ENCODE data around the gene KIF3C.
A peak's percentile ranks its signal among the peaks of the same experiment; 100 is the strongest.

KIF3C gene

GRCh38 chr2:25983735-25984134 is 1.4 kb upstream of the KIF3C start:
- H3K9me3 ChIP-seq (ENCODE audit: control insufficient read depth, insufficient read depth, low read depth, low read length), result no peaks in the 10 kb centered on the region
- POLR2A ChIA-PET, result interaction anchor here (1.0 to 2.9 kb wide), 2 partner anchors 50 to 105 kb away, joined by 3 to 12 read pairs; partner anchors contain the start of genes ASXL2 and RAB10
- TF ChIP-seq KLF9 (tag by site-specific recombination; IDR thresholded peaks at IDR 0.05; ENCODE audit: low read depth) (no peak), ZNF155 (tag by site-specific recombination; IDR thresholded peaks at IDR 0.05) (no peak), ZNF175 (tag by site-specific recombination; IDR thresholded peaks at IDR 0.05) (no peak), ZNF510 (tag by site-specific recombination; IDR thresholded peaks at IDR 0.05; ENCODE audit: insufficient replicate concordance) (no peak), ZSCAN30 (tag by site-specific recombination; IDR thresholded peaks at IDR 0.05) (no peak), ZNF19 (tag by site-specific recombination; IDR thresholded peaks at IDR 0.05; ENCODE audit: low read depth) (no peak), ZNF580 (tag by site-specific recombination; IDR thresholded peaks at IDR 0.05) (no peak), ZSCAN4 (tag by site-specific recombination; IDR thresholded peaks at IDR 0.05) (no peak), ZNF518A (tag by site-specific recombination; conservative IDR thresholded peaks at IDR 0.05; ENCODE audit: low read depth) (no peak), ZBTB7A (tag by site-specific recombination; IDR thresholded peaks at IDR 0.05; ENCODE audit: low read depth) (no peak), BCL11A (tag by site-specific recombination; IDR thresholded peaks at IDR 0.05; ENCODE audit: low read depth) (no peak), ZNF626 (tag by site-specific recombination; IDR thresholded peaks at IDR 0.05) (no peak)
- peaks cover 0 to 4% of the 10 kb centered on the region in 2 experiments; a peak in 1 of 3 replicates for H3K36me3 ChIP-seq (ENCODE audit: control insufficient read depth in 2 of 2, insufficient read depth in 1 of 2, low read length in 2 of 2)
- no peak overlapping the region for H3K27ac ChIP-seq (ENCODE audit: extremely low read depth, low read depth, low read length)
- peaks cover 4% of the 10 kb centered on the region; the same call in 1 of the 2 replicates for H3K4me1 ChIP-seq (ENCODE audit: control insufficient read depth, insufficient read depth, low read length)
- H3K4me3 ChIP-seq (ENCODE audit: low read depth, low read length), result no peak overlapping the region
- CTCF ChIA-PET, result interaction anchor here (0.6 to 2.0 kb wide), 4 partner anchors 10 to 319 kb away, joined by 3 to 5 read pairs (median 4); no protein-coding TSS in a partner anchor

GRCh38 chr2:25982968-25983280 is 627 bp upstream of the KIF3C start:
- ChIA-PET POLR2A (interaction anchor here (0.9 to 2.9 kb wide), 3 partner anchors 11 to 53 kb away, joined by 3 to 12 read pairs (median 4); partner anchors contain the start of gene RAB10), CTCF (interaction anchor here (0.5 to 2.0 kb wide), 3 partner anchors 10 to 163 kb away, joined by 3 to 5 read pairs (median 3); no protein-coding TSS in a partner anchor)
- Histone ChIP-seq H3K4me3 (ENCODE audit: low read depth, low read length) (peak overlapping the region; percentile 71), H3K4me1 (ENCODE audit: control insufficient read depth, insufficient read depth, low read length) (peaks cover 4% of the 10 kb centered on the region), H3K27ac (ENCODE audit: extremely low read depth, low read depth, low read length) (no peak overlapping the region), H3K9me3 (ENCODE audit: control insufficient read depth, insufficient read depth, low read depth, low read length) (no peaks in the 10 kb centered on the region), H3K36me3 (ENCODE audit: control insufficient read depth in 2 of 2, insufficient read depth in 1 of 2, low read length in 2 of 2) (peaks cover 0 to 5% of the 10 kb centered on the region in 2 experiments; a peak in 1 of 3 replicates)
- TF ChIP-seq PATZ1 (tag by site-specific recombination; IDR thresholded peaks at IDR 0.05) (0 out of 2 replicates have a peak, but pooled peaks have one; percentile 3), ZFP69B (tag by site-specific recombination; IDR thresholded peaks at IDR 0.05) (no peak), AEBP2 (tag by site-specific recombination; IDR thresholded peaks at IDR 0.05; ENCODE audit: borderline replicate concordance) (no peak), ZNF529 (tag by site-specific recombination; IDR thresholded peaks at IDR 0.05; ENCODE audit: insufficient replicate concordance) (no peak), ZNF140 (tag by site-specific recombination; IDR thresholded peaks at IDR 0.05) (no peak), ZNF335 (tag by site-specific recombination; conservative IDR thresholded peaks at IDR 0.05) (peak; percentile 9), ZBTB17 (tag by site-specific recombination; IDR thresholded peaks at IDR 0.05) (peak; percentile 10; the same call in 1 of the 2 replicates), ZBTB20 (tag by site-specific recombination; IDR thresholded peaks at IDR 0.05) (peak; percentile 42), ZXDB (tag by site-specific recombination; IDR thresholded peaks at IDR 0.05) (no peak), ZNF341 (tag by site-specific recombination; IDR thresholded peaks at IDR 0.05; ENCODE audit: low read depth) (0 out of 2 replicates have a peak, but pooled peaks have one; percentile 4)

Measured in HEK293 (cell line).